H54 (cell line): Measurements from ENCODE around the gene CLDN7.

Experiments used
- DNase-seq: peaks from one replicate; pipeline ENCODE4 v3.0.0; 2011; ENCODE audit warnings: low spot score, mixed read lengths; ENCODE audit not compliant: insufficient read length
- FAIRE-seq: peaks from 3 replicates; lab custom pipeline; 2011; peaks lifted over from hg19 to GRCh38; lab: Jason Lieb, UNC
- POLR2A ChIP-seq: IDR thresholded peaks from 2 replicates; pipeline ENCODE4 v1.6.1; 2011; ENCODE audit warnings: low read depth, mild to moderate bottlenecking, low read length

CLDN7 gene

GRCh38 chr17:7219812-7220592 lies 42.3 kb downstream of the CLDN7 start, which contains the start of the genes ACADVL and DLG4:
ACADVL (plus strand) TSS chr17:7219938; CDS start chr17:7219985, 47 bp downstream.
DLG4 (minus strand) TSS chr17:7219836.
- DNase-seq = peak; percentile 86
- peak; percentile 94 for TF ChIP-seq POLR2A
- FAIRE-seq = no peak

GRCh38 chr17:7219229-7219811 lies 43.0 kb downstream of the CLDN7 start:
- TF ChIP-seq POLR2A = no peak
- DNase-seq (no peak), FAIRE-seq (no peak)

GRCh38 chr17:7218758-7219157 lies 43.5 kb downstream of the CLDN7 start:
- FAIRE-seq = no peak
- no peak for TF ChIP-seq POLR2A
- no peak for DNase-seq

- FAIRE-seq (no peak), DNase-seq (no peak)
- no peak for TF ChIP-seq POLR2A
Measured at GRCh38 chr17:7218166-7218565, 44.1 kb downstream of the CLDN7 start.

GRCh38 chr17:7217113-7217987 lies 44.9 kb downstream of the CLDN7 start:
- FAIRE-seq (no peak), DNase-seq (peak; percentile 67)
- TF ChIP-seq POLR2A = no peak

DNA sequence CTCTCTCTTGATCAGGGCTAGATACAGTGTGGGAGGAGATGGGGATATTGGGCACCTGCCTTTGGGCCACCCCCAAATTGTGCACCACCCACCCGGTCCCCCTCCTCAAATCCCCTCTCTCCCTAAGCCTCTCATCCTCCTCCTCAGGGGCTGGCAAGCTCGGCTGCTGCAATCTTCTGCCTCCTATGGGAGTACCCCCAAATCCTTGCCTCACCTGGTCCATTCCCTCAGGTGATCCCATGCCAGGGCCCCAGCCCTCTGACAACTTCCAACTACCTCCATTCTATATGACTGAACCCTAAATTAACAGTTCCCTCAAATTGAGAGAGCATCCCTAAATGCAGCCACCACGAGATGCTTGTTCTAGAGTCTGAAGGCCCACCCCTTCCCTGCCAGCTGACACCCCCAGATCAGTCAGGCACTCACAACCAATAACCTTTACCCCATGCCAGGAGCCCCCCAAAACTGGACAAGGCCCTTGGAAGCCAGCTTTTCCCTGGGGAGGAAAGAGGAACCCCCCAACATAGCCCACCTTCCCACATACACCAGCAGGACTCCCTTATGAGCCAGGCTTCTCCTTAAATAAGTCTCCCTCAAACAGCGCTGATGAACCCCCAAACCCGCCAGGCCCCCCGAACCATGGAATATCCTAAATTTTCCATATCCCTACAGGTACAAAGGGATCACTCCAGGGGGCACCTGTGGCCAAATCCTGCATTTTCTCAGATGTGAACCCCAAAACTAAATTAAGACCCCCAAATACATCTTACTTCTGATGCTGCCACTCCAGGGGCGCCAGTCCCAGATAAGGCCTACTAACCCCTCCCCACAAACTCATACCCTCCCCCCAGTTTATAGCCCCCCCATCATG lies 45.8 kb downstream of the CLDN7 start:
- DNase-seq (no peak), FAIRE-seq (no peak)
- no peak for TF ChIP-seq POLR2A

- FAIRE-seq (no peak), DNase-seq (no peak)
- TF ChIP-seq POLR2A = no peak
Measured at GRCh38 chr17:7215652-7216180, 46.6 kb downstream of the CLDN7 start.

DNA sequence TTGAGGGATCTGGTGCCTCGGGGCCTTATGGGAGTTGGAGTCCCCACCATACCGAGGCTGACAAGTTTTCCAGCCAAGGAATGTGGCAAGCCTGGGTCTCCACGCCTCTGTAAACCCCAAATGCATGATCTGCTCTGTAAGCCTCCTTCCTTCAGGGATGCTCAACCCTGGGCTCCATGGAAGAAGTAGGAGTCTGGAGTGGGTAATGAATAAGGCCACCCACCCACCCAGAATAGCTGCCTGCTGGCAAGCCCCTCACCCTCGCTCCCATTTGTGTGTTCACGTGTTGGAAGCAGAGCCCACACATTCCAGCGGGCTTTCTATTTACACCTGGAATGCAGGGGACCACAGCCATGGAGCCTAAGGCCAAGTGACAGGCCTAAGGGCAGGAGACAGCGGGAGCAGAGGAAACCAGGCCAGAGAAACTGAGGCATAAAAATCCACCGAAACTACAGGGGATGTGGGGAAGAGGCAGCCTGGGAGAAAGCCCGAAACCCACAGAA lies 47.1 kb downstream of the CLDN7 start:
- no peak for TF ChIP-seq POLR2A
- DNase-seq = no peak
- FAIRE-seq = peak; percentile 77

DNA sequence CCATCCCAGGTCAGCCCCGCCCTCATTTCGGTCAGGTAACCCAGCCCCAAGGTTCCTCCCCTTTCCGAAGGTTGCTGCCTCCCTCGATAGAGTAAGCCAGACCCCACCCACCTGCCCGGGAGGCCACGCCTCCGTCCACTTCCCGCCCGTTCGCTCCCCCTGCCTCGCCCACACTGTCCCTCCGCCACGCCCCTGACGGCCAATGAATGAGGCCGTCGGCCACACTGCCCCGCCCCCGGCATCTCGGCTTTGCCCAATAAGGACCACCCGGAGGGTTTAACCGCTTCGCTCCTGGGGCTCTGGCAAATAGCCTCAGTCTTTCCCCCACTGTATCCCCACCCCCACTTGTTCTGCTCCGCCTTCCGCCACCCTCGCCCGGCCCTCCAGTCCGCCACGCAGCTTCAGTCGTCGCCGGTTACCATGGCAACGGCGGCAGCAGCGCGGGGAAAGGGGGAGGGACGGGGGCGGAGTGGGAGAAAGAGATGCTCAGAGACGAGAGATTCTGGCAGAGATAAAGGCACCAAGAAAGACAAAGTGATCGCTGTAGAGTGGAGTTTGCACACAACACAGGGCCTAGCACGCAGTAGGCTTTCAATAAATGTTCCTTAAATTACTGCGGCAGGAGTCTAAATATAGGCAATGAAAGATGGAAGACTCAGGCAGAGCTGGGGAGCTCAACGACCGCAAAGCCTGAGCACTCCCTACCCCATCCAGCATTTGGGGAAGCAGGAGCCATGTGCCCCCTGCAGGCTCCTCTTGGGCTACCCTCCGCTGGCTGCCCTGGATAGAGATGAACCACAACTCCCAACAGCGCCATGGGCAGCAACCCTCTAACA lies 47.8 kb downstream of the CLDN7 start:
- peak; percentile 78 for FAIRE-seq
- TF ChIP-seq POLR2A = no peak
- peak; percentile 97 for DNase-seq

- FAIRE-seq (no peak), DNase-seq (no peak)
- TF ChIP-seq POLR2A = no peak
Measured at GRCh38 chr17:7213895-7214299, 48.4 kb downstream of the CLDN7 start.

- no peak for TF ChIP-seq POLR2A
- DNase-seq = no peak
- no peak for FAIRE-seq
Measured at GRCh38 chr17:7211491-7212273, 50.6 kb downstream of the CLDN7 start.
